OCI-LY7 (cell line): ENCODE results near the gene TULP1. TPM values are rescaled to one million over a fixed set of nuclear protein-coding genes. Genes with fewer than 3 reads are reported as not detected.

Experiments used
- BruUV-seq: library from RNA; stranded (reverse); fragments of 400-500 nt; replicated peaks from 2 replicates; lab custom pipeline; 2021; lab: Mats Ljungman, UMichigan
- CTCF ChIA-PET: fragments of 300-600 bp; sonication (Branson Sonifier 250); formaldehyde crosslinking; loops from one replicate; lab custom pipeline; 2022; ENCODE audit warnings: antibody characterized with exemption; ENCODE audit not compliant: unreplicated experiment; lab: Charles Lee
- POLR2A ChIA-PET: fragments of 300-600 bp; sonication (Branson Sonifier 250); formaldehyde crosslinking; loops from one replicate; lab custom pipeline; 2022; ENCODE audit warnings: antibody characterized with exemption; lab: Charles Lee
- DNase-seq: peaks from one replicate; pipeline ENCODE4 v3.0.0-alpha.2; 2015; ENCODE audit warnings: low spot score
- H2AFZ ChIP-seq: fragments of 200-600 bp; sonication (generic), shearing (Covaris generic); 2 replicates; pipeline ENCODE4 v1.6.1; 2014; ENCODE audit warnings: mild to moderate bottlenecking, antibody characterized with exemption, low read length, moderate library complexity
- H3K27ac ChIP-seq: fragments of 200-600 bp; sonication (generic); 2 replicates; pipeline ENCODE4 v1.5.1; 2014; ENCODE audit warnings: mixed run types, low read depth, mild to moderate bottlenecking, moderate library complexity, low read length, inconsistent platforms; ENCODE audit not compliant: poor library complexity, severe bottlenecking
- H3K36me3 ChIP-seq: fragments of 200-600 bp; sonication (generic); 2 replicates; pipeline ENCODE4 v1.6.1; 2014; ENCODE audit warnings: mild to moderate bottlenecking, antibody characterized with exemption, low read length, moderate library complexity, mixed read lengths; ENCODE audit not compliant: insufficient read depth
- H3K4me1 ChIP-seq: fragments of 200-600 bp; sonication (generic); 2 replicates; pipeline ENCODE4 v1.5.1; 2014; ENCODE audit warnings: mild to moderate bottlenecking, low read length; ENCODE audit not compliant: insufficient read depth, poor library complexity, severe bottlenecking
- H3K4me2 ChIP-seq: fragments of 200-600 bp; sonication (generic); 2 replicates; pipeline ENCODE4 v1.6.1; 2014; ENCODE audit warnings: mild to moderate bottlenecking, low read length
- H3K4me3 ChIP-seq: fragments of 200-600 bp; sonication (generic); 2 replicates; pipeline ENCODE4 v1.5.1; 2014; ENCODE audit warnings: mild to moderate bottlenecking, low read depth, low read length; ENCODE audit not compliant: poor library complexity, severe bottlenecking
- H3K79me2 ChIP-seq: fragments of 200-600 bp; sonication (generic); 2 replicates; pipeline ENCODE4 v1.6.1; 2016; ENCODE audit warnings: low read depth, mild to moderate bottlenecking, low read length, moderate library complexity, mixed read lengths; ENCODE audit not compliant: insufficient read depth
- H3K9me2 ChIP-seq: fragments of 200-600 bp; sonication (generic); 2 replicates; pipeline ENCODE4 v1.6.1; 2016; ENCODE audit warnings: mild to moderate bottlenecking, low read length, mixed read lengths; ENCODE audit not compliant: insufficient read depth
- H3K9me3 ChIP-seq: fragments of 200-600 bp; sonication (generic); 2 replicates; pipeline ENCODE4 v1.6.1; 2014; ENCODE audit warnings: mild to moderate bottlenecking, mixed run types, low read length, mixed read lengths
- H4K20me1 ChIP-seq: fragments of 200-600 bp; sonication (generic); 2 replicates; pipeline ENCODE4 v1.6.1; 2014; ENCODE audit warnings: mild to moderate bottlenecking, antibody characterized with exemption, low read length, moderate library complexity, mixed read lengths; ENCODE audit not compliant: insufficient read depth
- CTCF ChIP-seq: fragments of 200-600 bp; sonication (generic); conservative IDR thresholded peaks from 2 replicates; pipeline ENCODE4 v1.5.1; 2014; ENCODE audit warnings: mild to moderate bottlenecking, antibody characterized with exemption, low read length, moderate library complexity, mixed read lengths
- EZH2phosphoT487 ChIP-seq: fragments of 200-600 bp; sonication (generic); IDR thresholded peaks from 2 replicates; pipeline ENCODE4 v1.6.1; 2018; ENCODE audit warnings: low read depth, borderline replicate concordance, mild to moderate bottlenecking, mixed run types, antibody characterized with exemption, low read length, moderate library complexity, mixed read lengths
- intact Hi-C: fragments of 100-400 bp; cut with micrococcal nuclease; formaldehyde crosslinking; loops from one replicate; pipeline ENCODE4 v1.10.0; 2022; ENCODE audit not compliant: unreplicated experiment
- total RNA-seq, 2 experiments: library from RNA; depleted of rRNA in 1 of 2; stranded (reverse); fragments of >200 nt in 1 of 2; shearing (Covaris generic) in 1 of 2; gene quantifications; 2 replicates each; pipeline ENCODE4 v1.2.3, GENCODE V29; 2014 to 2022

Gene TULP1
- total RNA-seq, 2 experiments from 2014 or later = not detected

- Histone ChIP-seq H3K9me2 (no peaks in the 10 kb centered on the region), H3K4me1 (no peaks in the 10 kb centered on the region), H4K20me1 (no peaks in the 10 kb centered on the region), H3K36me3 (no peaks in the 10 kb centered on the region), H3K27ac (no peak overlapping the region), H3K79me2 (no peaks in the 10 kb centered on the region), H3K4me3 (no peak overlapping the region), H3K9me3 (no peaks in the 10 kb centered on the region), H2AFZ (no peak overlapping the region), H3K4me2 (no peak overlapping the region)
- ChIA-PET CTCF (no interaction called here), POLR2A (no interaction called here)
- intact Hi-C loops = no loop called here
- TF ChIP-seq EZH2phosphoT487 = no peak
- TF ChIP-seq CTCF = no peak
- BruUV-seq = no TSS peak
- no peak for DNase-seq
Measured at GRCh38 chr6:35558571-35558970, 45.9 kb upstream of the TULP1 start.

GRCh38 chr6:35557239-35557638 is 44.5 kb upstream of the TULP1 start:
- DNase-seq = no peak
- CTCF ChIA-PET = no interaction called here

More at GRCh38 chr6:35557239-35557638, 44.5 kb upstream of the TULP1 start:
- Histone ChIP-seq H3K9me3 (no peaks in the 10 kb centered on the region), H3K4me3 (no peak overlapping the region), H3K27ac (no peak overlapping the region), H3K4me1 (no peaks in the 10 kb centered on the region), H4K20me1 (no peaks in the 10 kb centered on the region), H3K36me3 (no peaks in the 10 kb centered on the region), H3K79me2 (no peaks in the 10 kb centered on the region), H3K9me2 (no peaks in the 10 kb centered on the region), H3K4me2 (no peak overlapping the region), H2AFZ (no peak overlapping the region)
- POLR2A ChIA-PET = interaction anchor here (0.5 to 0.6 kb wide), 2 partner anchors 85 to 793 kb away, joined by 3 to 7 read pairs; no protein-coding TSS in a partner anchor
- intact Hi-C loops = no loop called here
- no TSS peak for BruUV-seq
- TF ChIP-seq EZH2phosphoT487 = no peak
- TF ChIP-seq CTCF = no peak
